ENCODE measurements around the gene SHMT2.

The SHMT2 gene

GRCh38 chr12:57215668-57216013, 13.9 kb upstream of the SHMT2 start:
- DNase-seq: peak; percentile 38

DNA sequence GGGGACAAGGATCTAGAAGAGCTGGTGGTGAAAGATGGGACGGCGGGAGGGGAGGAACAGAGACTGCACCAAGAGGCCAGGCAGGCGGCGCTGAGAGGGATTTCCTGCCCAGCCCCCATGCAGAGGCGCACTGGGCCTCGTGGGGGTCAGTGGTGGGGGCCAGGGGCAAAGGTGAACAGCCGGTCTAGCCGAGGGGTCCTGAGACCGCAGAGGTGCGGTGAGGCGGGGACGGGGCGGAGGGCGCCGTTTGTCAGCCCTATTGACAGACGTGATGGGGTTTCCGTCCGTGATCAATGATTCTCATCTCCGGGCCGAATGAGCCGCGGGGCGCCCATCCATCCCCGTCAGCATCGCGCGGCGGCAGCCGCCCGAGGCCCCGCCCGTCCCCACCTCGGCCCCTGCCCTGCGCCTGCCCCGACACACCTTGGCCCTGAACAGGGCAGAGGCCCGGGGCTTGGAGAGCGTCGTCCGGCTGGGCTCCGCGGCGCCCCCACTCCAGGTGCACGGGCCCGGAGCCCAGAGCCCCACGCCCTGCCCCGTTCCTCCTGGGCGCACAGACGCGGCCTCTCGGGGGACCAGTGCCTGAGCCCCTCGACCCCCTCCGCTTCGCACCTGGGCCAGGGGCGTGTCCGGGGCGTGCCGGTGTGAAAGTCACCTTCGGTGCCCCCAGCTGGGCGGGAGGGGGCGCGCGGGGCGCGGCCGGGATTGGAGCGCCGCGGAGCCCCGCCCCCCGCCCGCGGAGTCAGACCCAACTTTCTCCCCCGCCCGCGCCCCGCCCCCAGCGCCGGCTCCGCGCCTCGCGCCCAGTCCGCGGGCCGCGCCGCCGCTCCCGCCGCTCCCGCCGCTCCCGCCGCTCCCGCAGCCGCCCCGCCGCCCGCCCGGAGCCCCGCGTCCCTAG, 13.2 kb upstream of the SHMT2 start, which contains the start of gene NXPH4:
Gene NXPH4 (plus strand): TSS at position 781 of the 898 bp plus-strand sequence. CDS start 176 bp downstream, outside the sequence.
- DNase-seq: no peak

- no peak for DNase-seq
These were observed 12.3 kb upstream of the SHMT2 start for GRCh38 chr12:57216921-57217879.

DNA sequence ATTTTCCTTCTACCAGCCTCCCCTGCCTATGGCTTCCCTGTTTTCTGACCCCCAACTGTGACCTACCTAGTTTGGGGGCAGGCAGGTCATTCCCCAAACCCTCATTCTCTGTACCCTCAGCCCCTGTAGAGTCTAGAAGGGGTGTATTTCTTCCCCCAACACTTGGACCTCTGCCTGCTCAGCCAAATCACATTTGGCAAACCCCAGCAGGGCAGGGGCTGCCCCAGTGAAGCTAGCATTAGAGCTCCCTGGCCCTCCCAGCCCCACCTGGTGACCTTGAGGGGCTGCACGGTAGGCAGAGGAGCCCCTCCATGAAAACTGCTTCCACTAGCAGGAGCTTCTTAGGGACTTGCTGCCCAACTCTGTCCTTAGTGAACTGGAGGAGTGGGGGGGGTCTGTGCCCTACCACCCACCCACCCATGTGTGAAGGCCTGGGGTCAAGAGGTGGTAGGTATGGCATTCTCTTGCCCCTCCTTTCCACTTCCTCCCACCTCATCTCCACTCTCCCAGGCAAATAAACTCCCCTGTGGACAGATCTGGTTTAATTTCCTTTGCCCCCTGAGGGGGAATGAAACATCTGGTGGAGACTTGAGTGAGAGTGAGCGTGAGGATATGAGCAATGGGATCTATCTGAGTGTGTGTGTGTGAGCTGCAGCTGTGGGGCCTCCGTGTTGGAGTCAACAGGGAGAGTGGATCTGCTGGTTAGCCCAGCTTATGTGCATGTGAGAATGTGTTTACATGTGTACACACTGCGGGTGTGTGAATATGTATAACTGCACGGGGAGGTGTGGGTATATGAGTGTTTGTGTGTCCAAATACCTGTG, 11.3 kb upstream of the SHMT2 start:
- no peak for DNase-seq

GRCh38 chr12:57219205-57219992, 10.1 kb upstream of the SHMT2 start:
- DNase-seq: no peak

- no peak for DNase-seq
These were observed 9.3 kb upstream of the SHMT2 start for GRCh38 chr12:57219993-57220754.

DNA sequence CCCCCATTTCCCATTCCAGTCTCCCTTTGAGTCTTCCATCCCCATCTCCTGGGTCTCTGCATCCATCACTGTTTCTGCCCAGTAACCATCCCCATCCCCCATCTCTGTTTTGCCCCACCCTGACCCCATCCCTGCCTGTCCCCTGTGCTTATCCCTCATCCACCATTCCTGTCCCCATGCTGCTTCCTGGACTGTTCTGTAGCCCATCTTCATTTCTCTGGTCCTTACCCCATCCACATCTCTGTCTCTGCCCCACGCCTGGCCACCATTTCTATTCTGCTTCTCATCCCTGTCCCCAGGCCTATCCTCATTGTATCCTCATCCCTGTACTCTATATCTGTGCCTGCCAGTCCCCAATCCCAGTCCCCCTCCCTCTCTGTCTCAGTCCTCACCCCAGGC, 8.7 kb upstream of the SHMT2 start:
- no peak for DNase-seq

DNA sequence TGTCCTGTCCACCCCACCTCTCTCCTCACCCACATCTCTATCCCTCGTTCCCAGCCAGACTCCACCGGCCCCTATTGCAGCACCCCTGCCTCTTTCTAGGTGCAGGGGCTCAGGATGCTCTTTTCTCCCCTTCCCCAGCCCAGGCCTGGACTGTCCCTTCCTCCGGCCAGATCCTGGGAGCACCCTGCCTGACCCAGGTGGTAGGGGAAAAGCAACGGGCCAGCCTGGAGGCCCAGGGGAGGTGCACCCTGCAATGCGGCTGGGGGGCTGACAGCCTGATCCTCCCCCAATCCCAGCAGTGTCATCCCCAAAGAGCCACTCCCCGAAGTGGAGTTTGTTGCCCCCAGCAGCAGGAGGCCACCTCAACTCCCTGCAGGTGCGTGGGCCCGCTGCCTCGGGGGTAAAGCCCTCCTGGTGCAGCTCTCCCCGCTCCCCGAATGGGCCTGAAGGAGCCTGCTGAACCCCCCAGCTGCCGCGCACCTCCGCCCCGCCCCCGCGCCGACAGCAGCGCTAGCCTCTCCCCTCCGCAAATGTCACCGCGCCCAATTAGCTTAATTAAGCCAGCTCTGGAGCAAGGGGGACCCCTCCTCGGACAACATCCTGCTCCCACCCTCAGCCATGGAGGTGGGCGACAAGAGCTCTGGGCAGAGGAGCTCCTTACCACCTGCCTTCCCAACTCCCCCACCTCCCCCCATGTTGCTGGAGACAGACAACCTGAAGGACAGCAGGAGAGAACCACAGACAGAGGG, 8.2 kb upstream of the SHMT2 start:
- no peak for DNase-seq

DNA sequence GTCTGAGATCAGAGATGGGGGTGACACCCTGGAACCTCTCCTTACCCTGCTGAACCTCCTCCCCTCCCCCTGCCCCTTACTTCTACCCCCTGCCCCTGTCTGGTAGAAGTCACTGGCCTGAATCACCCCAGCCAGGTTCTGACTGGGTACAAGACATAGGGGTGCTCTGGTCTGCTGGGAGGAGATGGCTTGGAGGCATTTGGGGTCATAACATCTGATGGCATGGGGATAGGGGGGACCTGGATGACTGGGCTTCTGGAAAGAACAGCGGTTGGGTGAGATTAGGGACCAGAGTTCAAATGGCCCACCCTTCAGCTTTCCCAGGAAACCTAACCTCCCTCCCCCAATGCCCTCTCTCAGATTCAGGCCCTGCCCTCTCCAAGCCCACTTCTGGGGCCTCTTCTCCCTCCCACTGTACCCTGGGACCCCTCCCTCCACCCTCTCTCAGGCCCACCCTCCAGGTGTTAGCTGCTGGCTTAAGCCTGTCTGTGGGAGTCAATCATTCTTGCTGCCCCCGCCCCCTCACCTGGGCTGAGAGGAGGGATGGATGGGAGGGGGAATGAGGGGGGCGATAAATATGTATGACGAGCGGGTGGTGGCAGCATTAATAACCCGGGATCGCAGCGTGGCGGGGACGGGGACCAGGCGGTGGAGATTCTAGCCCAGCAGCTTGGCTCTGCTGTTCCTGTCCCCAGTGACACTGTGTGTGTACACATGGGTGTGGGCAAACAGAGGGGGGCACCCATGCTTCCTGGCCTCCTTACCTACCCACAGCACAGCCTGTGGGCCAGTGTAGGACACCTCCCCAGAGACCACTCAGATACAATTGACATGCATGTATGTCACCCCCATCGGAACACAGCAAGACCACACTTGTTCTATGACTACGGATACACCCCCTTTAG, 7.0 kb upstream of the SHMT2 start:
- no peak for DNase-seq

GRCh38 chr12:57223191-57224165, 6.0 kb upstream of the SHMT2 start:
- DNase-seq: no peak

GRCh38 chr12:57224278-57224972, 5.1 kb upstream of the SHMT2 start:
- DNase-seq: no peak

GRCh38 chr12:57224973-57225679, 4.4 kb upstream of the SHMT2 start:
- peak; percentile 62 for DNase-seq

GRCh38 chr12:57225680-57226210, 3.8 kb upstream of the SHMT2 start:
- no peak for DNase-seq

GRCh38 chr12:57226588-57227314, 2.8 kb upstream of the SHMT2 start:
- DNase-seq: no peak

DNA sequence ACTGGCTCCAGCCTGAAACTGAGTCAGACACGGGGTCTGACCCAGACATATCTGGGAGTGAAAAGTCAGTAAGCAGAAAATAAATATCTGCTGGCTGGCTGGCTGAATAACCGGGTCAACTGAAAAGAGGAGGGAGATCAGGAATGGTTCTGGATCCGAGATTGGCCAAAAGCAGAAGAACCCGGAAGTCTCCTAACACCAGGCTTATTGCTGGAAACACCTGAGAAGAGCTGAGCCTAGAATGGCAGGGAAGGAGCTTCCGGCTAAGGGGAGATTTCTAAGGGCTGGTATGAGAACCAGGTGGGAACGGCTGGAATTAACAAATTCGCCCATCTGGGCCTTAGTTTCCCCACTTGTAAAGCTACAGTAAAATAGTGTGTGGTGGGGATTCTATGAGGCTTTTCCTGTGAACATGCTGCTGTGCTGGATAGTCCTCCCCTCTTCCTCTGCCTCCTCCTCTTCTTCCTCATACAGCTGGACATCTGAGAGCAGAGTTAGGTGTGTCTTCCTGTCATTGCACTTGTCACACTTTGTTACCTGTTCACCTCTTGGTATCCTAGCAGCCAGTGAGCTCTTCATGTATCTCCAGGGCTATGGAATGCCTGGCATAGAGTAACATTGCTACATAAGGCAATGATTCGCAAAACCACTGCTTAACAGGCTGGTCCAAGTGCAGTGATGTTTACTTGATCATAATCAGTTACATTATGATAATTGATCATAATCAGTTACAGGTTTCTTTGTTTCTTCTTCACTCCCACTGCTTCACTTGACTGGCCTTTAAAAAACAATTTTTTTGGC, 2.0 kb upstream of the SHMT2 start:
- DNase-seq: no peak
